Measurements from ENCODE around the gene SLAMF1. TPM values are rescaled to one million over a fixed set of nuclear protein-coding genes. Genes with fewer than 3 reads are reported as not detected.

The SLAMF1 gene
- total and polyA plus RNA-seq, 9 of the 15 experiments (the other 6 are each of a cell fraction or from before 2014, with no cell fraction given): 0.04 to 0.17 (median 0.11) TPM; not detected in 4

GRCh38 chr1:160675641-160676410 is 29.0 kb upstream of the SLAMF1 start (continued):
- TF ChIP-seq E2F6 (IDR thresholded peaks at IDR 0.05; ENCODE audit: borderline replicate concordance in 1 of 2, extremely low read depth in 1 of 2, insufficient read depth in 1 of 2, insufficient read length in 1 of 2, low read depth in 1 of 2, low read length in 1 of 2, poor library complexity in 1 of 2, severe bottlenecking in 1 of 2) (no peak), RAD21 (CRISPR knock-in tag; conservative IDR thresholded peaks at IDR 0.05 in 1 of 2, IDR thresholded peaks at IDR 0.05 in 1 of 2) (peak; percentile 79 to 80), ZNF133 (CRISPR knock-in tag; IDR thresholded peaks at IDR 0.05) (no peak), PBX2 (CRISPR knock-in tag; IDR thresholded peaks at IDR 0.05; ENCODE audit: low read depth) (no peak), PBX2 (tag; conservative IDR thresholded peaks at IDR 0.05; ENCODE audit: low read depth) (no peak), TCF15 (CRISPR knock-in tag; IDR thresholded peaks at IDR 0.05) (no peak), L3MBTL2 (IDR thresholded peaks at IDR 0.05) (peak; percentile 73), XRCC4 (IDR thresholded peaks at IDR 0.05; ENCODE audit: extremely low read depth, insufficient read depth, insufficient read length) (no peak), EP400 (IDR thresholded peaks at IDR 0.05) (no peak), MECOM (CRISPR knock-in tag; IDR thresholded peaks at IDR 0.05) (no peak), EP300 (IDR thresholded peaks at IDR 0.05; ENCODE audit: low read length) (0 out of 2 replicates have a peak, but pooled peaks have one; percentile 21), NFIC (IDR thresholded peaks at IDR 0.05) (no peak), KLF16 (IDR thresholded peaks at IDR 0.05) (peak; percentile 45), XRCC5 (IDR thresholded peaks at IDR 0.05; ENCODE audit: low read depth, low read length) (0 out of 2 replicates have a peak, but pooled peaks have one; percentile 45), ZNF3 (CRISPR knock-in tag; IDR thresholded peaks at IDR 0.05) (no peak), WHSC1 (IDR thresholded peaks at IDR 0.05; ENCODE audit: low read length) (no peak), MTA3 (IDR thresholded peaks at IDR 0.05; ENCODE audit: borderline replicate concordance) (no peak), SMAD4 (CRISPR knock-in tag; conservative IDR thresholded peaks at IDR 0.05) (0 out of 2 replicates have a peak, but pooled peaks have one; percentile 56), CTCFL (IDR thresholded peaks at IDR 0.05; ENCODE audit: borderline replicate concordance, insufficient read depth, low read depth, low read length, poor library complexity, severe bottlenecking) (peak; percentile 72), HMBOX1 (IDR thresholded peaks at IDR 0.05) (peak; percentile 52; the same call in 1 of the 2 replicates)
